Calu3 (cell line): ENCODE measurements around the gene PRKN. TPM values are rescaled to one million over a fixed set of nuclear protein-coding genes. Genes with fewer than 3 reads are reported as not detected.

Experiments
- BruUV-seq: library from RNA; stranded (reverse); fragments of 400-500 nt; replicated peaks from 2 replicates; lab custom pipeline; 2021; lab: Mats Ljungman, UMichigan
- CTCF ChIA-PET: fragments of 300-600 bp; sonication (Branson Sonifier 250); formaldehyde crosslinking; loops from one replicate; lab custom pipeline; 2022; ENCODE audit warnings: antibody characterized with exemption; lab: Charles Lee
- DNase-seq: peaks from one replicate; pipeline ENCODE4 v3.0.0; 2022
- H3K27ac Mint-ChIP-seq: one replicate; pipeline ENCODE4 v1.8.0; 2022; ENCODE audit warnings: mixed read lengths; ENCODE audit not compliant: unreplicated experiment
- H3K27me3 Mint-ChIP-seq: one replicate; pipeline ENCODE4 v1.8.0; 2022; ENCODE audit warnings: mixed read lengths; ENCODE audit not compliant: unreplicated experiment
- H3K36me3 Mint-ChIP-seq: one replicate; pipeline ENCODE4 v1.8.0; 2022; ENCODE audit warnings: mild to moderate bottlenecking, moderate library complexity, mixed read lengths; ENCODE audit not compliant: insufficient read depth, unreplicated experiment
- H3K4me1 Mint-ChIP-seq: one replicate; pipeline ENCODE4 v1.8.0; 2022; ENCODE audit warnings: mild to moderate bottlenecking, low read depth, mixed read lengths; ENCODE audit not compliant: unreplicated experiment
- H3K4me3 Mint-ChIP-seq: one replicate; pipeline ENCODE4 v1.8.0; 2022; ENCODE audit warnings: mild to moderate bottlenecking, low read depth, moderate library complexity, mixed read lengths; ENCODE audit not compliant: unreplicated experiment
- H3K9me3 Mint-ChIP-seq: one replicate; pipeline ENCODE4 v1.8.0; 2022; ENCODE audit warnings: low read depth, mixed read lengths; ENCODE audit not compliant: unreplicated experiment
- intact Hi-C: fragments of 100-400 bp; cut with micrococcal nuclease; formaldehyde crosslinking; loops from one replicate; pipeline ENCODE4 v1.10.0; 2022; ENCODE audit not compliant: unreplicated experiment
- total RNA-seq: library from RNA; stranded (reverse); gene quantifications from 2 replicates; pipeline ENCODE4 v1.2.3, GENCODE V29; 2022
- TF ChIP-seq, protein P1 (sequence below): fragments of 200-600 bp; IDR thresholded peaks from one replicate; pipeline ENCODE4 v1.8.0; 2022; ENCODE audit warnings: antibody characterized with exemption; ENCODE audit not compliant: unreplicated experiment

Gene PRKN
- total RNA-seq, 1 experiment from 2014 or later = 3.8 TPM

DNA sequence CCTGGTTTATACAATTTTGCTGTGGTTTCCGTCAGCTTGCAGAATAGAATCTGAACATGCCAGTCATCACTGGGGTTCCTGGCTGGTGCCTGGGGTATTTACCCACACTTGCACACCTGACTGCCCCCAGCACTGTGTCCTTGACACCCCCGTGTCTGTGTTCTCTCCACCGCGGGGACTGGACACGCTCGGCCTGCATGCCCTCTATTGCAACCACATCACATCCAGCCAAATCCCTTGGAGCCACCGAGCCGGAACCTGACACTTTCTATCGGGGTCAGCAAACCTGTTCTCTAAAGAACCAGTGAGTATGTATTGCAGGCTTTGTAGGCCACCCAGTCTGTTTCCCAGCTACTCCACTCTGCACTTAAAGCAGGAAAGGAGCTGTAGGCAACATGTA, 527.5 kb downstream of the PRKN start:
- no peaks in the 10 kb centered on the region for H3K9me3 Mint-ChIP-seq
- BruUV-seq = no TSS peak
- no peak overlapping the region for H3K4me3 Mint-ChIP-seq
- H3K4me1 Mint-ChIP-seq = no peaks in the 10 kb centered on the region
- no peak overlapping the region for H3K27ac Mint-ChIP-seq
- intact Hi-C loops = no loop called here
- no peak for DNase-seq
- H3K36me3 Mint-ChIP-seq = no peaks in the 10 kb centered on the region
- CTCF ChIA-PET = no interaction called here
- TF ChIP-seq, protein P1, sequence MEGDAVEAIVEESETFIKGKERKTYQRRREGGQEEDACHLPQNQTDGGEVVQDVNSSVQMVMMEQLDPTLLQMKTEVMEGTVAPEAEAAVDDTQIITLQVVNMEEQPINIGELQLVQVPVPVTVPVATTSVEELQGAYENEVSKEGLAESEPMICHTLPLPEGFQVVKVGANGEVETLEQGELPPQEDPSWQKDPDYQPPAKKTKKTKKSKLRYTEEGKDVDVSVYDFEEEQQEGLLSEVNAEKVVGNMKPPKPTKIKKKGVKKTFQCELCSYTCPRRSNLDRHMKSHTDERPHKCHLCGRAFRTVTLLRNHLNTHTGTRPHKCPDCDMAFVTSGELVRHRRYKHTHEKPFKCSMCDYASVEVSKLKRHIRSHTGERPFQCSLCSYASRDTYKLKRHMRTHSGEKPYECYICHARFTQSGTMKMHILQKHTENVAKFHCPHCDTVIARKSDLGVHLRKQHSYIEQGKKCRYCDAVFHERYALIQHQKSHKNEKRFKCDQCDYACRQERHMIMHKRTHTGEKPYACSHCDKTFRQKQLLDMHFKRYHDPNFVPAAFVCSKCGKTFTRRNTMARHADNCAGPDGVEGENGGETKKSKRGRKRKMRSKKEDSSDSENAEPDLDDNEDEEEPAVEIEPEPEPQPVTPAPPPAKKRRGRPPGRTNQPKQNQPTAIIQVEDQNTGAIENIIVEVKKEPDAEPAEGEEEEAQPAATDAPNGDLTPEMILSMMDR = no peak
- H3K27me3 Mint-ChIP-seq = no peaks in the 10 kb centered on the region

DNA sequence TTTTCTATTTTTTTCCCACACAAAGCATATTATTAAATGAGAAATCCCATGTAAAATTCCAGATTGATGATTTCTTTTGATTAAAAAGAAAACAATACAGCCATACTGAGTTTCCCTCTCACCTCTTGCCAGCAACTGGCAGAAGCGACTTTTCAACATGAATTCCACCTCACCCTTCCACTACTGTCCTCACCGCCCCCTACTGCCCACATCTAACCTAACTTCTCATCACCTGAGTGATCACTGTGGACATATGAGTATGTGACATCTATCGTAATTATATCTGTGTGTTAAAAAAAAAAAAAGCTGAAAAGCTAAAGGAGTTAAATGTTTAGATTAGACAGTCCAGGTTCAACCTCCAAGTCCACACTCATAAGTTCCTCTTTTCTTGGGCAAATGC, 528.6 kb downstream of the PRKN start:
- CTCF ChIA-PET = no interaction called here
- Mint-ChIP-seq H3K27ac (no peak overlapping the region), H3K36me3 (no peaks in the 10 kb centered on the region), H3K4me3 (no peak overlapping the region), H3K27me3 (no peaks in the 10 kb centered on the region), H3K9me3 (no peaks in the 10 kb centered on the region), H3K4me1 (no peaks in the 10 kb centered on the region)
- intact Hi-C loops = no loop called here
- BruUV-seq = no TSS peak
- DNase-seq = peak; percentile 5
- TF ChIP-seq, protein P1 = no peak

DNA sequence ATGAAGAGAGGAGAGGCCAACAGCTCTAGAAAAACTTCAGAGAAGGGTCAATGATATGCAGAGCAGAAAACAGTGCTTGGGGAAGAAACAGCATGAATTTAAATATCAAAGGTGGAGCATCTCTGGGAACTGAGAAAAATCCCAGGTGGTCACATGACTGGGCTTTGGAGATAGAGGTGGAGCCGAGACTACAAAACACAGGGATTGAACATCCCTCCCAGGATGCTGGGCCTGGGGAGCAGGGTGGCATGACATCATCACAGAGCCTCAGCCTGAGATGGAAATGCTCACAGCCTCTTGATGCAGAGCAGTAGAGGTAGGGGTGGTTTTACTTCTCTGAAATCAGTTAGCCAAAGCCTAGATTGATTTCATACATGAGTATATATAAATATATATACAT, 529.5 kb downstream of the PRKN start:
- H3K4me3 Mint-ChIP-seq = no peak overlapping the region
- no peak overlapping the region for H3K27ac Mint-ChIP-seq
- TF ChIP-seq, protein P1 = no peak
- no TSS peak for BruUV-seq
- H3K36me3 Mint-ChIP-seq = no peaks in the 10 kb centered on the region
- H3K9me3 Mint-ChIP-seq = no peaks in the 10 kb centered on the region
- no peaks in the 10 kb centered on the region for H3K27me3 Mint-ChIP-seq
- no peak for DNase-seq
- H3K4me1 Mint-ChIP-seq = no peaks in the 10 kb centered on the region
- intact Hi-C loops = no loop called here
- CTCF ChIA-PET = no interaction called here

DNA sequence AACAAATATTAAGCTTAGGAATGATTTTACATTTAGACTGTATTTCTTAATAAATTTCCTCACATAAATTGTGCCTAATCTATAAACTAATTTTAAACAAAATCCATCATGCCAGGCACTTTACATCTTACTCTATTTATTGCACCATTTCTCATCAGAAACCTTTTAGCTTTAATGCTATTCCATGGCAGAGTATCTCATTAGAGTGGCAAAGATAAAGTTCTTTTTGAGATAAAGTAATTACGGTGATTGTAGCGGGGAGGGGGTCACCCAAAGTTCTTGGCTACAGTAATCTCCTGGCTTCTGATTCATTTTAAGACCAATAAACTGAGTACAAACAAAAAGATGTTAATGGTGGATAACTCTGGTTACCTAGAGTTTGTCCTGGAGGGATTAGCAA, 532.1 kb downstream of the PRKN start:
- no peaks in the 10 kb centered on the region for H3K9me3 Mint-ChIP-seq
- no peak for DNase-seq
- no peak overlapping the region for H3K27ac Mint-ChIP-seq
- CTCF ChIA-PET = no interaction called here
- no peak overlapping the region for H3K4me3 Mint-ChIP-seq
- BruUV-seq = no TSS peak
- intact Hi-C loops = no loop called here
- TF ChIP-seq, protein P1 = no peak
- no peaks in the 10 kb centered on the region for H3K27me3 Mint-ChIP-seq
- no peaks in the 10 kb centered on the region for H3K36me3 Mint-ChIP-seq
- H3K4me1 Mint-ChIP-seq = no peaks in the 10 kb centered on the region

DNA sequence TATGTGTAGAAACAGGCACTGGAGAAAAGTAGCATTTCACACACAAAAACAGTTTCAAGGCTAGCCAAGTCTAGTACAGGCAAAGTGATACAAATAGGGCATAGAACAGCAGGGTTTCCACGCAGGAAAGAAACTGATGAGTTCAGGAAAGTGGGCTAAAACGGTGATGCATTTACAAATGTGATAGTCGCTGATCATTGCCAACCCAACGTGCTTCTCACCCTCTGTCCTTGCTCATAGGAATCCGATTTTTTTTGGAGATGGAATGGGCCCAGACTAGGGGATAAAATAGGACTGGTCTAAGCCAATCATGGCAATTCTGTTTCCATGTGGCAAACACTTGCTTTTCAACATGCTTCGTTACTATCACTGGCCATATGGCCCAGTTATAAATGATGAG, 536.6 kb downstream of the PRKN start:
- TF ChIP-seq, protein P1 = no peak
- DNase-seq = no peak
- no TSS peak for BruUV-seq
- Mint-ChIP-seq H3K27me3 (no peaks in the 10 kb centered on the region), H3K4me3 (no peak overlapping the region), H3K27ac (no peak overlapping the region), H3K9me3 (no peaks in the 10 kb centered on the region), H3K4me1 (no peaks in the 10 kb centered on the region), H3K36me3 (no peaks in the 10 kb centered on the region)
- CTCF ChIA-PET = no interaction called here
- intact Hi-C loops = no loop called here
